Kidney capillary endothelial cell (primary cell): ENCODE results near the gene SLC8A1.

ENCODE experiments used
- DNase-seq: peaks from one replicate; pipeline ENCODE4 v3.0.0-alpha.2; 2018; ENCODE audit warnings: low spot score

Gene SLC8A1

GRCh38 chr2:40230186-40230585 lies 221.7 kb downstream of the SLC8A1 start:
- DNase-seq, result no peak

GRCh38 chr2:40228310-40228709 lies 223.6 kb downstream of the SLC8A1 start:
- DNase-seq, result no peak

GRCh38 chr2:40227210-40227609 lies 224.7 kb downstream of the SLC8A1 start:
- DNase-seq, result no peak

- no peak for DNase-seq
Measured at GRCh38 chr2:40226637-40227036, 225.3 kb downstream of the SLC8A1 start.

GRCh38 chr2:40225670-40226210 lies 226.2 kb downstream of the SLC8A1 start:
- no peak for DNase-seq

- no peak for DNase-seq
Measured at GRCh38 chr2:40224318-40224717, 227.6 kb downstream of the SLC8A1 start.

GRCh38 chr2:40220177-40220925 lies 231.5 kb downstream of the SLC8A1 start:
- DNase-seq, result no peak

- no peak for DNase-seq
Measured at GRCh38 chr2:40219141-40219540, 232.7 kb downstream of the SLC8A1 start.

- no peak for DNase-seq
Measured at GRCh38 chr2:40218679-40219078, 233.2 kb downstream of the SLC8A1 start.

GRCh38 chr2:40213619-40214018 lies 238.3 kb downstream of the SLC8A1 start:
- no peak for DNase-seq

- DNase-seq, result no peak
Measured at GRCh38 chr2:40213071-40213470, 238.8 kb downstream of the SLC8A1 start.

GRCh38 chr2:40210968-40211353 lies 240.9 kb downstream of the SLC8A1 start:
- DNase-seq, result no peak

GRCh38 chr2:40210344-40210967 lies 241.4 kb downstream of the SLC8A1 start:
- no peak for DNase-seq

GRCh38 chr2:40209761-40210160 lies 242.1 kb downstream of the SLC8A1 start:
- DNase-seq, result no peak

GRCh38 chr2:40208463-40208862 lies 243.4 kb downstream of the SLC8A1 start:
- DNase-seq, result no peak

GRCh38 chr2:40204268-40204667 lies 247.6 kb downstream of the SLC8A1 start:
- no peak for DNase-seq

- DNase-seq, result no peak
Measured at GRCh38 chr2:40202798-40203400, 249.0 kb downstream of the SLC8A1 start.

- DNase-seq, result no peak
Measured at GRCh38 chr2:40201425-40201824, 250.5 kb downstream of the SLC8A1 start.

GRCh38 chr2:40200366-40200915 lies 251.4 kb downstream of the SLC8A1 start:
- no peak for DNase-seq

GRCh38 chr2:40199771-40200170 lies 252.1 kb downstream of the SLC8A1 start:
- DNase-seq, result no peak

- no peak for DNase-seq
Measured at GRCh38 chr2:40197121-40197520, 254.8 kb downstream of the SLC8A1 start.

GRCh38 chr2:40193670-40194026 lies 258.2 kb downstream of the SLC8A1 start:
- no peak for DNase-seq
